Measurements from ENCODE around the gene RNF181. TPM values are rescaled to one million over a fixed set of nuclear protein-coding genes. Genes with fewer than 3 reads are reported as not detected.

RNF181 gene
- total RNA-seq, 4 donors from 2014 or later, result 89.9 to 127 (median 110) TPM

- WGBS, result 6% methylated on average over 27 of the region's 64 CpGs
- DNase-seq (ENCODE audit: low spot score in 2 of 2), result peak; percentile 97
- Histone ChIP-seq H3K4me3 (peak within 1 kb of the TSS; percentile 86), H3K27me3 (no peaks in the 10 kb centered on the region), H3K4me1 (peaks cover 22% of the 10 kb centered on the region), H3K27ac (peak within 1 kb of the TSS; percentile 69), H3K9me3 (no peaks in the 10 kb centered on the region), H3K36me3 (peaks cover 19% of the 10 kb centered on the region)
- TF ChIP-seq EP300 (IDR thresholded peaks at IDR 0.05) (no peak), POLR2AphosphoS5 (IDR thresholded peaks at IDR 0.05) (peak in 1 of 3 donors; percentile 53), POLR2A (IDR thresholded peaks at IDR 0.05) (peak in 1 of 2 donors; percentile 75), CTCF (IDR thresholded peaks at IDR 0.05) (peak in 1 of 2 donors; percentile 17)
Observed at GRCh38 chr2:85561280-85562212, 34.0 kb upstream of the RNF181 start, which contains the start of gene GGCX. Gene GGCX (minus strand): TSS chr2:85561493. CDS start chr2:85561428, 65 bp downstream.

GRCh38 chr2:85564144-85564563 is 31.4 kb upstream of the RNF181 start:
- no peak for TF ChIP-seq POLR2A (IDR thresholded peaks at IDR 0.05)
- TF ChIP-seq POLR2AphosphoS5 (IDR thresholded peaks at IDR 0.05), result no peak
- TF ChIP-seq CTCF (IDR thresholded peaks at IDR 0.05), result no peak
- no peak for TF ChIP-seq EP300 (IDR thresholded peaks at IDR 0.05)
- DNase-seq (ENCODE audit: low spot score in 2 of 2), result no peak
- 88% methylated on average over 5 of the region's 5 CpGs for WGBS
- Histone ChIP-seq H3K27ac (no peak overlapping the region), H3K36me3 (peaks cover 1% of the 10 kb centered on the region), H3K4me1 (peaks cover 22% of the 10 kb centered on the region), H3K4me3 (no peak overlapping the region), H3K27me3 (no peaks in the 10 kb centered on the region), H3K9me3 (no peaks in the 10 kb centered on the region)

- no peak for DNase-seq (ENCODE audit: low spot score in 2 of 2)
- H3K36me3 ChIP-seq, result no peaks in the 10 kb centered on the region
- TF ChIP-seq POLR2AphosphoS5 (IDR thresholded peaks at IDR 0.05), result no peak
- TF ChIP-seq POLR2A (IDR thresholded peaks at IDR 0.05), result no peak
- peaks cover 6% of the 10 kb centered on the region for H3K4me1 ChIP-seq
- H3K9me3 ChIP-seq, result no peaks in the 10 kb centered on the region
- no peak overlapping the region for H3K4me3 ChIP-seq
- H3K27ac ChIP-seq, result no peak overlapping the region
- H3K27me3 ChIP-seq, result no peaks in the 10 kb centered on the region
- WGBS, result 90% methylated on average over 4 of the region's 4 CpGs
Observed at GRCh38 chr2:85566265-85566664, 29.3 kb upstream of the RNF181 start.

GRCh38 chr2:85575739-85576138 is 19.8 kb upstream of the RNF181 start:
- no peak overlapping the region for H3K4me3 ChIP-seq
- TF ChIP-seq EP300 (IDR thresholded peaks at IDR 0.05) (no peak), POLR2A (IDR thresholded peaks at IDR 0.05) (no peak), CTCF (IDR thresholded peaks at IDR 0.05) (no peak), POLR2AphosphoS5 (IDR thresholded peaks at IDR 0.05) (no peak)
- no peak overlapping the region for H3K27ac ChIP-seq
- no peaks in the 10 kb centered on the region for H3K9me3 ChIP-seq
- no peak for DNase-seq (ENCODE audit: low spot score in 2 of 2)
- no peaks in the 10 kb centered on the region for H3K36me3 ChIP-seq
- H3K4me1 ChIP-seq, result peaks cover 35% of the 10 kb centered on the region
- 94% methylated on average over 8 of the region's 8 CpGs for WGBS
- H3K27me3 ChIP-seq, result no peaks in the 10 kb centered on the region

- 45% methylated on average over 3 of the region's 3 CpGs for WGBS
- Histone ChIP-seq H3K4me1 (peaks cover 35% of the 10 kb centered on the region), H3K27ac (peak overlapping the region; percentile 90), H3K9me3 (no peaks in the 10 kb centered on the region), H3K36me3 (no peaks in the 10 kb centered on the region), H3K4me3 (peak overlapping the region; percentile 56), H3K27me3 (no peaks in the 10 kb centered on the region)
- no peak for TF ChIP-seq EP300 (IDR thresholded peaks at IDR 0.05)
- TF ChIP-seq POLR2AphosphoS5 (IDR thresholded peaks at IDR 0.05), result no peak
- TF ChIP-seq CTCF (IDR thresholded peaks at IDR 0.05), result no peak
- no peak for TF ChIP-seq POLR2A (IDR thresholded peaks at IDR 0.05)
- no peak for DNase-seq (ENCODE audit: low spot score in 2 of 2)
Observed at GRCh38 chr2:85577063-85577385, 18.5 kb upstream of the RNF181 start.

Data from suprapubic skin (tissue), 4 donors.